ENCODE measurements around the gene PRKCG. TPM values are rescaled to one million over a fixed set of nuclear protein-coding genes. Genes with fewer than 3 reads are reported as not detected.

The PRKCG gene
- total and polyA plus RNA-seq, 4 donors, result 0.02 to 0.63 (median 0.18) TPM; not detected in 1

DNA sequence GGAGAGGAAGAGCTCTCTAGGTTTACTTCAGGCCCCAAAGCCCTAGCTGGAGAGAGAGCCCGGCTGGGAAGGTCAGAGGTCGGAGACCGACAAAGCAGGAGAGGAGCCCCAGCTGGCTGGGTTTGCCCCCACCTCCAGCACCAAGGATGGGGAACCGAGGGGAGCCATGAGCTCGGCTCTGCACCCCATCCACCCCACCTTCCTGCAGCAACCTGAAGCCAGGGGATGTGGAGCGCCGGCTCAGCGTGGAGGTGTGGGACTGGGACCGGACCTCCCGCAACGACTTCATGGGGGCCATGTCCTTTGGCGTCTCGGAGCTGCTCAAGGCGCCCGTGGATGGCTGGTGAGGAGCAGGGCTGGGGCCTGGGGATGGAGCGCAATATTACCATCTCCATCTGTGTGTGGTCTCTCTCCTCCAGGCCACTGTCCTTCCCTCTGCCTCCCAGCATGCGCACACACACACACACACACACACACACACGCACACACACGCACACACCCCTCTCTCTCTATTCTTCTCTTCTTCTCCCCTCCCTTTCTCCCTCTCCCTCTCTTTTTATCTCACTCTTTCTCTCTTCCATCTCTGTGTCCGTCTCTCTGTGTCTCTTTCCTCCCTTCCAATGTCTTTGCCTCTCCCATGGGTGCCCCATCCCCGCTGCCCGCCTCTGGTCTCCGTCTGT, 10.4 kb downstream of the PRKCG start:
- TF ChIP-seq, protein P1, sequence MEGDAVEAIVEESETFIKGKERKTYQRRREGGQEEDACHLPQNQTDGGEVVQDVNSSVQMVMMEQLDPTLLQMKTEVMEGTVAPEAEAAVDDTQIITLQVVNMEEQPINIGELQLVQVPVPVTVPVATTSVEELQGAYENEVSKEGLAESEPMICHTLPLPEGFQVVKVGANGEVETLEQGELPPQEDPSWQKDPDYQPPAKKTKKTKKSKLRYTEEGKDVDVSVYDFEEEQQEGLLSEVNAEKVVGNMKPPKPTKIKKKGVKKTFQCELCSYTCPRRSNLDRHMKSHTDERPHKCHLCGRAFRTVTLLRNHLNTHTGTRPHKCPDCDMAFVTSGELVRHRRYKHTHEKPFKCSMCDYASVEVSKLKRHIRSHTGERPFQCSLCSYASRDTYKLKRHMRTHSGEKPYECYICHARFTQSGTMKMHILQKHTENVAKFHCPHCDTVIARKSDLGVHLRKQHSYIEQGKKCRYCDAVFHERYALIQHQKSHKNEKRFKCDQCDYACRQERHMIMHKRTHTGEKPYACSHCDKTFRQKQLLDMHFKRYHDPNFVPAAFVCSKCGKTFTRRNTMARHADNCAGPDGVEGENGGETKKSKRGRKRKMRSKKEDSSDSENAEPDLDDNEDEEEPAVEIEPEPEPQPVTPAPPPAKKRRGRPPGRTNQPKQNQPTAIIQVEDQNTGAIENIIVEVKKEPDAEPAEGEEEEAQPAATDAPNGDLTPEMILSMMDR (IDR thresholded peaks at IDR 0.05; ENCODE audit: control extremely low read depth, extremely low read depth), result no peak
- ATAC-seq (ENCODE audit: insufficient read depth, low FRiP score) (no peak), DNase-seq (no peak)
- Histone ChIP-seq H3K27me3 (ENCODE audit: control insufficient read depth in 3 of 3, insufficient read depth in 3 of 3, low read length in 2 of 3) (peaks cover 3 to 15% (median 3%) of the 10 kb centered on the region in 3 donors), H3K4me3 (no peak overlapping the region), H3K9me3 (ENCODE audit: control insufficient read depth in 4 of 4, insufficient read depth in 3 of 4, low read length in 3 of 4) (no peaks in the 10 kb centered on the region), H3K36me3 (ENCODE audit: control insufficient read depth in 4 of 4, insufficient read depth in 4 of 4, low read length in 4 of 4) (no peaks in the 10 kb centered on the region), H3K27ac (ENCODE audit: low read depth in 1 of 2, low read length in 1 of 2) (no peak overlapping the region), H3K4me1 (ENCODE audit: control insufficient read depth in 5 of 5, insufficient read depth in 5 of 5, low read length in 5 of 5) (peaks cover 0 to 2% (median 0%) of the 10 kb centered on the region in 5 donors), H3K9ac (ENCODE audit: insufficient read depth in 1 of 2, low read length in 2 of 2) (no peak overlapping the region)
- WGBS, 2 donors, result 76 to 85% methylated on average over 23 of the region's 23 CpGs

DNA sequence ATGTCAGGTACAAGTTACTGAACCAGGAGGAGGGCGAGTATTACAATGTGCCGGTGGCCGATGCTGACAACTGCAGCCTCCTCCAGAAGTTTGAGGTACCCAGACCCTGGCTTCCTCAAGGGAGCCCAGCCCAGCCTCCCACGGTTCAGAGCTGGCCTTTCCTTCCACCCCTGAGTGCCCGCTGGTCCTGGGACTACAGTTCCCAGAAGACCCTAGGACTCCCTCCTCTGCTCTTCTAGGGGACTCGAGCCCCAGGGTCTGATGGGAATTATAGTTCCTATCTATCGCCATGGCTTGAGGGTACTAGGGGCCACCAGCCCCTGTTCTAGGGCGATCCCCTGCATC, 11.0 kb downstream of the PRKCG start:
- ATAC-seq (ENCODE audit: insufficient read depth, low FRiP score) (no peak), DNase-seq (no peak)
- Histone ChIP-seq H3K4me1 (ENCODE audit: control insufficient read depth in 5 of 5, insufficient read depth in 5 of 5, low read length in 5 of 5) (peaks cover 0 to 2% (median 0%) of the 10 kb centered on the region in 5 donors), H3K9ac (ENCODE audit: insufficient read depth in 1 of 2, low read length in 2 of 2) (no peak overlapping the region), H3K4me3 (no peak overlapping the region), H3K27me3 (ENCODE audit: control insufficient read depth in 3 of 3, insufficient read depth in 3 of 3, low read length in 2 of 3) (peaks cover 3 to 20% (median 7%) of the 10 kb centered on the region in 3 donors), H3K9me3 (ENCODE audit: control insufficient read depth in 4 of 4, insufficient read depth in 3 of 4, low read length in 3 of 4) (no peaks in the 10 kb centered on the region), H3K27ac (ENCODE audit: low read depth in 1 of 2, low read length in 1 of 2) (no peak overlapping the region), H3K36me3 (ENCODE audit: control insufficient read depth in 4 of 4, insufficient read depth in 4 of 4, low read length in 4 of 4) (no peaks in the 10 kb centered on the region)
- 58 to 60% methylated on average over 8 of the region's 8 CpGs for WGBS, 2 donors
- TF ChIP-seq, protein P1 (IDR thresholded peaks at IDR 0.05; ENCODE audit: control extremely low read depth, extremely low read depth), result no peak

DNA sequence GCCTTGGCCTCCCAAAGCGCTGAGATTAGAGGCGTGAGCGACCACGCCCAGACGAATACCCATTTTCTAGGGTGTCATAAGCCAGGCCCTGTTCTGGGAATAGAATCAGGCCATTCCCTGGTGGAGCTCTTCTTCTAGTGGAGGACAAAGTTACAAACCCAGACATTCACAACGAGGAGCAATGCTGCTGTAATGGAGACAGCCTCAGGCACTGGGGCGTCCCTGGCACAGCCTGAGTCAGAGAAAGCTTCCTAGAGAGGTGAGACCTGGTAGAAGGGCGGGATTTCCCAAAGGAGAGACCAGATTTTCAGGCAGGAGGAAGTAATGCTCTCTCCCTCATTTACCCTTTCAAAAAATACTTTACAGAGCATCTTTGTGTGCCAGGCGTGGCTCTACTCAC, 12.7 kb downstream of the PRKCG start:
- no peak for DNase-seq
- TF ChIP-seq, protein P1 (IDR thresholded peaks at IDR 0.05; ENCODE audit: control extremely low read depth, extremely low read depth), result no peak
- no peak overlapping the region for H3K9ac ChIP-seq (ENCODE audit: insufficient read depth in 1 of 2, low read length in 2 of 2)
- no peak overlapping the region for H3K4me3 ChIP-seq
- no peaks in the 10 kb centered on the region for H3K36me3 ChIP-seq (ENCODE audit: control insufficient read depth in 4 of 4, insufficient read depth in 4 of 4, low read length in 4 of 4)
- WGBS, 2 donors, result 78 to 85% methylated on average over 9 of the region's 9 CpGs
- H3K4me1 ChIP-seq (ENCODE audit: control insufficient read depth in 5 of 5, insufficient read depth in 5 of 5, low read length in 5 of 5), result peaks cover 0 to 3% (median 0%) of the 10 kb centered on the region in 5 donors
- H3K27ac ChIP-seq (ENCODE audit: low read depth in 1 of 2, low read length in 1 of 2), result no peak overlapping the region
- peaks cover 0 to 5% (median 0%) of the 10 kb centered on the region in 4 donors for H3K9me3 ChIP-seq (ENCODE audit: control insufficient read depth in 4 of 4, insufficient read depth in 3 of 4, low read length in 3 of 4)
- peaks cover 3 to 25% (median 7%) of the 10 kb centered on the region in 3 donors for H3K27me3 ChIP-seq (ENCODE audit: control insufficient read depth in 3 of 3, insufficient read depth in 3 of 3, low read length in 2 of 3)
- ATAC-seq (ENCODE audit: insufficient read depth, low FRiP score), result no peak

Measured in lung (tissue), 12 donors.